Ramos (cell line): ENCODE data around the gene EXOC4.

Experiments
- in situ Hi-C: fragments of 300-500 bp; cut with MboI; formaldehyde crosslinking; loops from one replicate; pipeline ENCODE4 v1.14.3; 2022; ENCODE audit warnings: low sequenced_read_pairs; ENCODE audit not compliant: unreplicated experiment

EXOC4 gene

DNA sequence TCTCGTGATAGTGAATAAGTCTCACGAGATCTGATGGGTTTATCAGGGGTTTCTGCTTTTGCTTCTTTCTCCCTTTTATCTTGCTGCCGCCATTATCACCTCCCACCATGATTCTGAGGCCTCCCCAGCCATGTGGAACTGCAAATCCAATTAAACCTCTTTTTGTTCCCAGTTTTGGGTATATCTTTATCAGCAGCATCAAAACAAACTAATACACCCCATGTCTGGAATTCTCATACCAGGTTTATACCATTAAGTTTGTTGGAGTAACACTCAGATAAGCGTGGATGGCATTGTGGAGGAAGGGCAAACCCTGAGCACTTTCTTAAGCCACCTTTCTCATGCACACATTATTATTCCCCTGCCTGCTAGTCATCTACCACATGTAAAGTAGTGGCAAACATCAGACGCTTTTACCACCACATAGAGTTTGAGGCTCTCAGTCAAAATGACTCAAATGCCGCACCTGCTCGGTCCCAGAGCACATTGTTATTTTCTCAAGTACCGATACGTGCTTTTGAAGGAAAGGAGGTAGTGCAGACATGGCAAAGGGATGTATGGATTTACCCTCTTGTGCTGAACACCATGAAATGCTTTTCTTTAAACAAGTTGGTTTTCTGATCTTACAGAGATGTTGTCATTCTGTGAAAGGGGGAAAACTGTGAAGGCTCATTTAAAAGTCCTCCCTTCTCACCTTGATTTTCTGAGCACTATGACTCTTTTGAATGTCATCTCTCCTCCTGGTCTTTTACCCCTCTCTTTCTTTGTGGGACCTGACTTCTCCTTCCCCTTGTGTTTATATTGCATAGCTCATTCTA, 429.7 kb downstream of the EXOC4 start:
- in situ Hi-C loops: no loop called here

DNA sequence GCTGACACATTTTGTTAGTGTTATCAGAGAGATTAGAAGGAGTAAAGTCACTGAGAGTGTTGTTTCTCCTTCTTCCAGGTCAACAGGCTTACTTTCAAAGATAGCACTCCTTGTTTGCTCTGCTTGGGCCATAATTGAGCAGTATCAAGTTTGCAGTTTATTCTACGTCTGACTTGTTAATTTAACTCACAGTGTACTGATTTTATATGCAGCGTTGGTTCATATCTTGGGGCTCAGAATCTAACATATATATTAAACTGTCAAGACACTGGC, 430.2 kb downstream of the EXOC4 start:
- in situ Hi-C loops: no loop called here

DNA sequence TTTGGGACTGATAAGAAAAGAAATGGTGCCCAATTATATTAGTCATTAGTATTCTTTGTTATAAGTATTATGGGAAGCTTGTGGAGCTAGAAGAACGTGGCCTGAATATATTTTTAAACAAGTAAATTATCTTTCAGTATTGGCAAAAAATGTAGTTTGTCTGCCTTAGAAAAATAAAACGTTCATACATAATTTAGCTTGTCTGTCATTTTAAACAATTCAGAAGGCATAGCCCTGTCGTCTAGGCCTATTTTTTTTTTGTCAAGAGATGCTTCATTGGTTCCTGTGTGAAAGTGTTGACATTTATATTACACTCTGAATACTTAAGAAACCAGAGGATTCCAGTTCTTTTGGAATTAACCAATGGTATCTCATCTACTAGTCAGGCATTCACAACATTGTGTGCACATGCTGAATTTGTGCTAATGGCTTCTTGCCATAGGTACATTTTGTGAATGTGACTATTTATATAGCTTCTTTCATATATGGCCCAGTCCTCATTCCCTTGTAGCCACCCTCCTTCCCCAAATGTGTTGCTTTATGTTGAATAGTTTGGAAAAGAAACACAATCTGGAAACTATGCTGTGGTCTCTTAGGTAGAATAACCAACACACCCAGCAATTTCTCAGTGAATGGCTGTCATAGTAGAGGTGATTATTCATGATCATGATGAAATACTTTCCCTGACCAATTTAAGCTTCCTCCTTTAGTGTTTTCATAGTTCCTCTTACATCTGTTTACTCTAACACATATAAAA, 435.8 kb downstream of the EXOC4 start:
- in situ Hi-C loops: no loop called here

GRCh38 chr7:133690740-133691139, 437.9 kb downstream of the EXOC4 start:
- in situ Hi-C loops: no loop called here

DNA sequence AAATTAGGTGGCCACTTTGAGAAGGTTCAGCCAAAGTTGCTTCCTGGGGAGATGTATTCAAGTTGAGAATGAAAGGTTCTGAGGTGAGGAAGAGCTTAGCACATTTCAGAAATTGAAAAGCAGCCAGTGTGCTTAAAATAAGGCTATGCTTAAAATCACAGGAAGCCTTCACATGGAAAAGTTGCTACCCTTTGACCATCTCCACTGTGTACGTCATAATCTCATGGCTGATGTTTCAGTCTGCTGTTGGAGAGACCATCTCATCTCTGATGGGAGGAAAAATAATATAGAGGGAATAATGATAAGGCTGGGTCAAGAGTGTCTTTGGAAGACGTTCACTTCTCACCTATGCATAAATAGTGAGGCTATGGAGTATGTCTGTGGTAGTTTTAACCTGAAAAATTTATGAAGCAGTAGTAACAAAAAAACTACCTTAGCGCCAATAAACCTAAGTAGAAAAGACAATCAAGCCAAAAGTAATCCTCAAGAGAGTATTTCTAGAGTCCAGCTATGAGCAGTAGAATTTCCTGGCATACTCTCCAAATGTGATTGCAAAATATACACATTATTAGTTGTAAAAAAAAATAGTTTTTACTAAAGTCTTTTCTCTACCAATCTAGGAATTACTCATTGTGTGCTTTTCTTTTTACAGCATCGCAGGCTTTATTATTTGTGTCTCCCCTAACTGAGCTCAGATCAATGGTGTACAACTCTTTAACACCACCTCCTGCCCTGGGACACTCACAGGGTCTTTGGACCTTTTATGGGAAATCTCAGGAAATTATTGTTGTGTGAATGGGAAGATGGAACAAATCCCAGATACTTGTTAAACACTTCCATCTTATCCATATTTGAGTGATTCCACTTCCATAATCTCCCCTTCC, 439.1 kb downstream of the EXOC4 start:
- in situ Hi-C loops: no loop called here

GRCh38 chr7:133693281-133693680, 440.4 kb downstream of the EXOC4 start:
- in situ Hi-C loops: no loop called here

- in situ Hi-C loops: no loop called here
Measured at GRCh38 chr7:133696056-133696455, 443.2 kb downstream of the EXOC4 start.

- in situ Hi-C loops: no loop called here
Measured at GRCh38 chr7:133697585-133697984, 444.7 kb downstream of the EXOC4 start.

- in situ Hi-C loops: no loop called here
Measured at GRCh38 chr7:133698127-133698526, 445.2 kb downstream of the EXOC4 start.

GRCh38 chr7:133699386-133699785, 446.5 kb downstream of the EXOC4 start:
- in situ Hi-C loops: no loop called here

DNA sequence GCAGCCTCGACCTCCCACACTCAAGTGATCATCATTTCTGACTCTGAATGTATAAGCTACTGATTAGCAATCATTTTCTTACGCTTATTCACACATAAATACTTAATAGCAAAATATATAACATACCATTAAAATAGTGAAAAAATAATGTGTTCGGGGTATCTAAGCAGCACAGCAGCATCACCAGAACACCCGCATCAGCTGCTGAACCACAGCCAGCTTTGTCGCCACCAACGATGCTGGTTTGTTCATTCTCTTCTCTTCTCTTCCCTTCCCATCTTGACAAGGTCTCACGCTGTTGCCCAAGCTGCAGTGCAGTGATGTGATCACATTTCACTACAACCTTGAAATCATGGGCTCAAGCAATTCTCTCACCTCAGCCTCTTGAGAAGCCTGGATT, 449.2 kb downstream of the EXOC4 start:
- in situ Hi-C loops: no loop called here

GRCh38 chr7:133702960-133703359, 450.1 kb downstream of the EXOC4 start:
- in situ Hi-C loops: no loop called here

DNA sequence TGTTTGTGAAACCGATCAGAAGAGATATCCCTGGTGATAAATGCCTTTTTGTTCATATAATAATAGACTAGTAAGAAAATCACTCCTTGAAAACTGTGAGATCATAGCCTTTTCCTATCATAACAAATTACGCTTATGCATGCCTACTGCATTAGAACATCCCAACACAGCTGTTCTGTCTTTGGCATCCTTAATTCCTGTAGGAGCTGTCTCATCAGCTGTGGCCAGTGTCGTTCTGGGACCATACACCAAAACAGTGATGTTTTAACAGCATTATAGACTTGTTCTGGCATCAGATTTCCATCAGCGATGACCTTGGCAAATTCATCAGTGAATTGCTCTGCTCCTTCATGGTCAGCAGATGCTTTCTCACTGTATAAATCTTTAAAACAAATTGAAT, 450.7 kb downstream of the EXOC4 start:
- in situ Hi-C loops: no loop called here

- in situ Hi-C loops: no loop called here
Measured at GRCh38 chr7:133704453-133704852, 451.6 kb downstream of the EXOC4 start.

GRCh38 chr7:133705596-133705995, 452.7 kb downstream of the EXOC4 start:
- in situ Hi-C loops: no loop called here

- in situ Hi-C loops: no loop called here
Measured at GRCh38 chr7:133706016-133706415, 453.1 kb downstream of the EXOC4 start.

GRCh38 chr7:133709036-133709880, 456.4 kb downstream of the EXOC4 start:
- in situ Hi-C loops: no loop called here

- in situ Hi-C loops: no loop called here
Measured at GRCh38 chr7:133712544-133712943, 459.7 kb downstream of the EXOC4 start.

- in situ Hi-C loops: no loop called here
Measured at GRCh38 chr7:133714654-133715053, 461.8 kb downstream of the EXOC4 start.

DNA sequence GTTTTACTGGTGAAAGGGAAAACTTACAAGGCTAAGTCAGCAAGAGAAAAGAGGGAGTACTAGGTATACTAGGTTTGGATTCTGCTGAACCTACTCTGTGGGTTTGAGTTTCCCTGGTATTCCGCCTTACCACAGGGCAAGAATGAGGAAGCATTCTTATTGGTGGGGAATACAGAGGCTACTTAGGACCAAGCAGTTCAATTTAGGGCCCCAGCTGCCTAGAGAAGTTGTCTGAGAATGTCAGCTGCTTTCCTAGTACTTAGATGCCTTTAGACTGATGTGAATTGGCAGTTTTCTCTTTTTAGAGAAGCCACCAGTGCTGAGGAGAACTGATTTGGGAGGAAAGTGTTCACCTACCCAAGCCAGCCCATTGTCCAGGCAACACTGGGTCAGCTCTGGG, 465.3 kb downstream of the EXOC4 start:
- in situ Hi-C loops: no loop called here
